ENCODE results near the gene CERS3.

DNA sequence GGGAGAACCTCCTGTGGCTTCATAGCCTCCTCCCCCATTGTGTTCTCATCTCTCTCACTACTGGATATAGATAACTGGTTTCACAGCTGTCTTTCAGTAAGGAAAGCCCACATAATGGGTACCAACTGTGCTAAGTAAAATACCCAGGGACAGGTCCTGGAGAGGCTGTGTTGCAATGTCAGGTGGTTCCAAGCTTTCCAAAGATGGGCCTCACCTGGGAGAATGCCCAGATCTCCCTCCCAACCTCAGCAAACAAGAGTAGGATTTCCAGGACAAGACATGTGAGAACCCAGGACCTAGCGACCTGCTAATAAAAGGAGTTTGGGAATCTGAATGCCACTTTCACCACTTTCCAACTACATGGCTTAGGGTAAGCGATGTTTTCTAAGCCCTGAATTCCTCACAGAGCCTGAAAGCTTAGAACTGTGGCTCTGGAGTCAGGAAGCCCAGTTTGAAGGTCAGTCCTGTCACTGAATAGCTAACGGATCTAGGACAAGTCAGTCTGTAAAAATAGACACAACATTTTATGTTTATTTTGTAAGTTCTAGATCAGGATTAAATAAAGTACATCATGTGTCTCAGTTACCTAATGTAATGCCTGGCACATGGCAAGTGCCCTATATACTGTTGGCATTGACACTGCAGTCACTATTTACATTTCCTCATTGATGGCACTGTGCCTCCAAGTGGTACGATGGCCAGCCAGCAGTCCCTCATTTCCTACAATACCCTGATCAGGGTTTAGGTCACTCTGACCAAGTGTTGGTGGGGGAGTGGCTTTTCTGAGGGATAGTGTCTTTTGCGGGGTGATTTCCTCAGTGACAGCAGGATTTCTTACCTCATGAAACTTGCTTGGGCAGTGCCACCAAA lies 11.9 kb downstream of the CERS3 start:
- TF ChIP-seq CTCF (IDR thresholded peaks at IDR 0.05): no peak
- no peak for TF ChIP-seq EP300 (IDR thresholded peaks at IDR 0.05)
- no peak for TF ChIP-seq POLR2A (IDR thresholded peaks at IDR 0.05)
